ENCODE data around the gene RBBP4. TPM values are rescaled to one million over a fixed set of nuclear protein-coding genes. Genes with fewer than 3 reads are reported as not detected.

RBBP4 gene
- total RNA-seq, 4 donors from 2014 or later = 85.4 to 113 (median 93.2) TPM

- DNase-seq (ENCODE audit: low spot score) (no peak), ATAC-seq (ENCODE audit: low FRiP score) (no peak)
These were observed 6.6 kb upstream of the RBBP4 start for GRCh38 chr1:32644426-32644825.

DNA sequence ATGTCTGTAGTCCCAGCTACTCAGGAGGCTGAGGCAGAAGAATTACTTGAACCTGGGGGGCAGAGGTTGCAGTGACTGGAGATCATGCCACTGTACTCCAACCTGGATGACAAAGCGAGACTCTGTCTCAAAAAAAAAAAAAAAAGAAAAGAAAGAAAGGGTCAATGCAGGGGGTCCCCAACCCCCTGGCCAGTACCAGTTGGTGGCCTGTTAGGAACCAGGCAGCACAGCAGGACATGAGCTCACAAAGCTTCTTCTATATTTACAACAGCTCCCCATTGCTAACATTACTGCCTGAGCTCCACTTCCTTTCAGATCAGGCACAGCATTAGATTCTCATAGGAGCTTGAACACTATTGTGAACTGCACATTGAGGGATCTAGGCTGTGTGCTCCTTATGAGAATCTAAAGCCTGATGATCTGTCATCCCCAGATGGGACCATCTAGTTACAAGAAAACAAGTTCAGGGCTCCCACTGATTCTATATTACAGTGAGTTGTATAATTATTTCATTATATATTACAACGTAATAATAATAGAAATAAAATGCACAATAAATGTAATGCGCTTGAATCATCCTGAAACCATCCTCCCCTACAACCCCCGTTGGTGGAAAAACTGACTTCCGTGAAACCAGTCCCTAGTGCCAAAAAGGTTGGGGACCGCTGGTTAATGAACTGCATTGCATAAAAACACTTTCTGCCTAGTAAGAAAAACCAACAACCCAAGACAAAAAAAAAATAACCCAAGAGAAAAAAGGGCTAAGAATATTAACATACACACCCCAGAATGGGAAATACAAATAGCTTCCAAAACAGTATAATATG lies 3.5 kb upstream of the RBBP4 start:
- ATAC-seq (ENCODE audit: low FRiP score) (no peak), DNase-seq (ENCODE audit: low spot score) (no peak)
- TF ChIP-seq, protein P1, sequence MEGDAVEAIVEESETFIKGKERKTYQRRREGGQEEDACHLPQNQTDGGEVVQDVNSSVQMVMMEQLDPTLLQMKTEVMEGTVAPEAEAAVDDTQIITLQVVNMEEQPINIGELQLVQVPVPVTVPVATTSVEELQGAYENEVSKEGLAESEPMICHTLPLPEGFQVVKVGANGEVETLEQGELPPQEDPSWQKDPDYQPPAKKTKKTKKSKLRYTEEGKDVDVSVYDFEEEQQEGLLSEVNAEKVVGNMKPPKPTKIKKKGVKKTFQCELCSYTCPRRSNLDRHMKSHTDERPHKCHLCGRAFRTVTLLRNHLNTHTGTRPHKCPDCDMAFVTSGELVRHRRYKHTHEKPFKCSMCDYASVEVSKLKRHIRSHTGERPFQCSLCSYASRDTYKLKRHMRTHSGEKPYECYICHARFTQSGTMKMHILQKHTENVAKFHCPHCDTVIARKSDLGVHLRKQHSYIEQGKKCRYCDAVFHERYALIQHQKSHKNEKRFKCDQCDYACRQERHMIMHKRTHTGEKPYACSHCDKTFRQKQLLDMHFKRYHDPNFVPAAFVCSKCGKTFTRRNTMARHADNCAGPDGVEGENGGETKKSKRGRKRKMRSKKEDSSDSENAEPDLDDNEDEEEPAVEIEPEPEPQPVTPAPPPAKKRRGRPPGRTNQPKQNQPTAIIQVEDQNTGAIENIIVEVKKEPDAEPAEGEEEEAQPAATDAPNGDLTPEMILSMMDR (IDR thresholded peaks at IDR 0.05) = no peak

More at GRCh38 chr1:32644426-32644825, 6.6 kb upstream of the RBBP4 start:
- TF ChIP-seq, protein P1 (IDR thresholded peaks at IDR 0.05) = no peak

GRCh38 chr1:32650248-32650751 lies 708 bp upstream of the RBBP4 start, which contains the start of gene ZBTB8OS:
Gene ZBTB8OS, minus strand, starts transcription at chr1:32650550. Its CDS starts 21 bp downstream, at chr1:32650529.
- DNase-seq (ENCODE audit: low spot score) (peak; percentile 88), ATAC-seq (ENCODE audit: low FRiP score) (peak; percentile 91)
- TF ChIP-seq, protein P1 (IDR thresholded peaks at IDR 0.05) = no peak

GRCh38 chr1:32651461-32652073 lies 559 bp downstream of the RBBP4 start:
- ATAC-seq (ENCODE audit: low FRiP score) (no peak), DNase-seq (ENCODE audit: low spot score) (no peak)
- TF ChIP-seq, protein P1 (IDR thresholded peaks at IDR 0.05) = no peak

GRCh38 chr1:32652244-32652962 lies 1.4 kb downstream of the RBBP4 start:
- ATAC-seq (ENCODE audit: low FRiP score) (no peak), DNase-seq (ENCODE audit: low spot score) (no peak)
- TF ChIP-seq, protein P1 (IDR thresholded peaks at IDR 0.05) = no peak

- TF ChIP-seq, protein P1 (IDR thresholded peaks at IDR 0.05) = no peak
- ATAC-seq (ENCODE audit: low FRiP score) (no peak), DNase-seq (ENCODE audit: low spot score) (no peak)
These were observed 8.6 kb downstream of the RBBP4 start for GRCh38 chr1:32659581-32659980.
